Measurements from ENCODE around the gene KCNH4. TPM values are rescaled to one million over a fixed set of nuclear protein-coding genes. Genes with fewer than 3 reads are reported as not detected.
"Not testable (repeated sequence)": the region's sequence is repeated elsewhere in the genome, so short reads cannot be mapped to it uniquely, and the experiment has no call there.

KCNH4 gene
- 0.27 TPM for total RNA-seq

GRCh38 chr17:42180922-42181850 lies at the start of gene KCNH4:
Gene KCNH4, minus strand, starts transcription at chr17:42181142. Its CDS starts 197 bp downstream, at chr17:42180945.
- peak; percentile 72 to 91 (median 90) for DNase-seq (ENCODE audit: low read depth in 2 of 3, low spot score in 2 of 3)

GRCh38 chr17:42230225-42230624 lies 49.3 kb upstream of the KCNH4 start:
- no peak for DNase-seq (ENCODE audit: low read depth in 2 of 3, low spot score in 2 of 3)

GRCh38 chr17:42227849-42228700 lies 47.1 kb upstream of the KCNH4 start:
- DNase-seq (ENCODE audit: low read depth in 2 of 3, low spot score in 2 of 3): no peak

- DNase-seq (ENCODE audit: low read depth in 2 of 3, low spot score in 2 of 3): peak in 2 of 3 donors; percentile 42 to 58
Observed at GRCh38 chr17:42225646-42226045, 44.7 kb upstream of the KCNH4 start.

GRCh38 chr17:42224651-42225050 lies 43.7 kb upstream of the KCNH4 start:
- DNase-seq (ENCODE audit: low read depth in 2 of 3, low spot score in 2 of 3): no peak

GRCh38 chr17:42221886-42222745 lies 41.2 kb upstream of the KCNH4 start:
- peak; percentile 61 to 82 (median 77) for DNase-seq (ENCODE audit: low read depth in 2 of 3, low spot score in 2 of 3)

- DNase-seq (ENCODE audit: low read depth in 2 of 3, low spot score in 2 of 3): not testable (repeated sequence)
Observed at GRCh38 chr17:42219280-42219679, 38.3 kb upstream of the KCNH4 start.

GRCh38 chr17:42214156-42214555 lies 33.2 kb upstream of the KCNH4 start:
- DNase-seq (ENCODE audit: low read depth in 2 of 3, low spot score in 2 of 3): no peak

GRCh38 chr17:42212382-42212781 lies 31.4 kb upstream of the KCNH4 start:
- DNase-seq (ENCODE audit: low read depth in 2 of 3, low spot score in 2 of 3): no peak

GRCh38 chr17:42211921-42212341 lies 31.0 kb upstream of the KCNH4 start:
- DNase-seq (ENCODE audit: low read depth in 2 of 3, low spot score in 2 of 3): not testable (repeated sequence)

GRCh38 chr17:42210046-42210445 lies 29.1 kb upstream of the KCNH4 start:
- no peak for DNase-seq (ENCODE audit: low read depth in 2 of 3, low spot score in 2 of 3)

- DNase-seq (ENCODE audit: low read depth in 2 of 3, low spot score in 2 of 3): not testable (repeated sequence)
Observed at GRCh38 chr17:42206153-42206612, 25.2 kb upstream of the KCNH4 start.

GRCh38 chr17:42203354-42203753 lies 22.4 kb upstream of the KCNH4 start:
- no peak for DNase-seq (ENCODE audit: low read depth in 2 of 3, low spot score in 2 of 3)

- DNase-seq (ENCODE audit: low read depth in 2 of 3, low spot score in 2 of 3): no peak
Observed at GRCh38 chr17:42202696-42203095, 21.8 kb upstream of the KCNH4 start.

- DNase-seq (ENCODE audit: low read depth in 2 of 3, low spot score in 2 of 3): no peak
Observed at GRCh38 chr17:42202159-42202558, 21.2 kb upstream of the KCNH4 start.

- no peak for DNase-seq (ENCODE audit: low read depth in 2 of 3, low spot score in 2 of 3)
Observed at GRCh38 chr17:42201458-42201772, 20.5 kb upstream of the KCNH4 start.

- DNase-seq (ENCODE audit: low read depth in 2 of 3, low spot score in 2 of 3): no peak
Observed at GRCh38 chr17:42200706-42201457, 19.9 kb upstream of the KCNH4 start.

GRCh38 chr17:42199416-42200011 lies 18.6 kb upstream of the KCNH4 start:
- DNase-seq (ENCODE audit: low read depth in 2 of 3, low spot score in 2 of 3): no peak

GRCh38 chr17:42198897-42199296 lies 18.0 kb upstream of the KCNH4 start:
- peak in 2 of 3 donors; percentile 75 to 82 for DNase-seq (ENCODE audit: low read depth in 2 of 3, low spot score in 2 of 3)

All from hematopoietic multipotent progenitor cell (in vitro differentiated cells).